ENCODE measurements around the gene HMGA1.
"Not testable (repeated sequence)": the region's sequence is repeated elsewhere in the genome, so short reads cannot be mapped to it uniquely, and the experiment has no call there.

HMGA1 gene

GRCh38 chr6:34263484-34263883, 26.8 kb downstream of the HMGA1 start:
- DNase-seq, result not testable (repeated sequence)

DNA sequence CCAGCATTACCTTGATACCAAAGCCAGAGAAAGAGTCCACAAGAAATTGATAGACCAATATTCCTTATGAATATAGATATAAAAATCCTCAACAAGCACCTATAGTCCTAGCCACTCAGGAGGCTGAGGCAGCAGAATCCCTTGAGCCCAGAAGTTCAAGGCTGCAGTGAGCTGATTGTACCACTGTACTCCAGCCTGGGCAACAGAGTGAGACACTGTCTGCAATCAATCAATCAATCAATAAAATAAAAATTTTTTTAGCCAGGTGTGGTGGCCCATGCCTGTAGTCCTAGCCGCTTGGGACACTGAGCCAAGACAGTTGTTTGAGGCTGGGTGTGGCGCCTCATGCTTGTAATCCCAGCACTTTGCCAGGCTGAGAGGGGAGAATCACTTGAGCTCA, 31.1 kb downstream of the HMGA1 start:
- DNase-seq, result no peak

DNA sequence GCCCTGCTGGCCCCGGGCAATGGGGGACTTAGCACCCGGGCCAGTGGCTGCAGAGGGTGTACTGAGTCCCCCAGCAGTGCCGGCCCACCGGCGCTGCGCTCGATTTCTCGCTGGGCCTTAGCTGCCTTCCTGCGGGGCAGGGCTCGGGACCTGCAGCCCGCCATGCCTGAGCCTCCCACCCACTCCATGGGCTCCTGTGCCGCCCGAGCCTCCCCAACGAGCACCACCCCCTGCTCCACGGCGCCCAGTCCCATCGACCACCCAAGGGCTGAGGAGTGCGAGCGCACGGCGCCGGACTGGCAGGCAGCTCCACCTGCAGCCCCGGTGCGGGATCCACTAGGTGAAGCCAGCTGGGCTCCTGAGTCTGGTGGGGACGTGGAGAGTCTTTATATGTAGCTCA, 32.5 kb downstream of the HMGA1 start:
- DNase-seq, result not testable (repeated sequence)

DNA sequence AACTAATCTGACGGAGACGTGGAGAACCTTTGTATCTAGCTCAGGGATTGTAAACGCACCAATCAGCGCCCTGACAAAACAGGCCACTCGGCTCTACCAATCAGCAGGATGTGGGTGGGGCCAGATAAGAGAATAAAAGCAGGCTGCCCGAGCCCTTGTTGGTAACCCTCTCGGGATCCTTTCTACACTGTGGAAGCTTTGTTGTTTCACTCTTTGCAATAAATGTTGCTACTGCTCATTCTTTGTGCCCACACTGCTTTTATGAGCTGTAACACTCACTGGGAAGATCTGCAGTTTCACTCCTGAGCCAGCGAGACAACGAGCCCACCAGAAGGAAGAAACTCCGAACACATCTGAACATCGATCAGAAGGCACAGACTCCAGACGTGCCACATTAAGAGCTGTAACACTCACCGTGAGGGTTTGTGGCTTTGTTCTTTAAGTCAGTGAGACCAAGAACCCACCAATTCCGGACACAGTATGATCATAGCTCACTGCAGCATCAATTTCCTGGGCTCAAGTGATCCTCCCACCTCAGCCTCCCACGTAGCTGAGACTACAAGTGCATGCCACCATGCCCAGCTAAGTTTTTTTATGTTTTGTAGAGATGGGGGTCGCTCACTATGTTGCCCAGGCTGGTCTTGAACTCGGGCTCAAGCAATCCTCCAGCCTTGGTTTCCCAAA, 33.1 kb downstream of the HMGA1 start:
- not testable (repeated sequence) for DNase-seq

DNA sequence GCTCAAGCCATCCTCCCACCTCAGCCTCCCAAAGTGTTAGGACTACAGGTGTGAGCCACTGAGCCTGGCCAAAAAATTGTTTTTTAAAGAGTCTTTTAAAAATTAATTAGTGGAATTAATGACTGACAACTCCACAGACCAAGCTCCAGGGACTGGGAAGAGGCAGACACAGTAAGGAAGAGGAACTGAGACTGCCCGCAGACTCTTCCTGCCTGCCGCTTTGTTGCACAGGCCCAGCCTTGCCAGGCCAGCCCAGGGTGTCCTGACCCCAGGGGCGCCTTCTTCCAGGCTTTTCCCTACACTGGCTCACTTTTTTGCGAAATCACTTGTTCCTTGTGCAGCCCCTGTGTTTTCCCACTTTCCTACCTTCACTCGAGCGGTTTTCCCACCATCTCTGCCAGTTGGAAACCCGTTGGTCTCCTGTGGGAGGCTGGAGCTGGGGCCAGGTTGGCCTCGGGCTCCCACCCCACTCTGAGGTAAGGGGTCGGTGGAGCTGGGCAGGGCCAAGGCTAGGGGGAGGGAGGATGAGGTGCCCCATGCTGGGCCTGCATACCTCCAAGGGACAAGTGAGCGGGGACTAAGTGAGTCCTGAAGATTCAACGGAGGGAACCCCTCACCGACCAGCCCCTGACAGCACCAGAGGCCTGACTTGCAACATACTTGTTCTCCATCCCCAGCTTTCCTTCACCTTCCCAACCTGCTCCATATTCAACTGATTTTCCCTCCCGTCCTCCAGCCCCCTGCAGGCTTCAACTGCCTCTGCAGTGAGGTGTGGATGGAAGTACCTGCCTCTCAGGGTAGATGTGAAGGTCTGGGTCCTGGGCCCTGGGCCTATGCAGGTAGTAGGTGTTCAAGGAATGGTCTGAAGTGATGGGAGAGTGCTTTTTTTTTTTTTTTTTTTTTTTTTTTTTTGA, 35.6 kb downstream of the HMGA1 start:
- no peak for DNase-seq

DNA sequence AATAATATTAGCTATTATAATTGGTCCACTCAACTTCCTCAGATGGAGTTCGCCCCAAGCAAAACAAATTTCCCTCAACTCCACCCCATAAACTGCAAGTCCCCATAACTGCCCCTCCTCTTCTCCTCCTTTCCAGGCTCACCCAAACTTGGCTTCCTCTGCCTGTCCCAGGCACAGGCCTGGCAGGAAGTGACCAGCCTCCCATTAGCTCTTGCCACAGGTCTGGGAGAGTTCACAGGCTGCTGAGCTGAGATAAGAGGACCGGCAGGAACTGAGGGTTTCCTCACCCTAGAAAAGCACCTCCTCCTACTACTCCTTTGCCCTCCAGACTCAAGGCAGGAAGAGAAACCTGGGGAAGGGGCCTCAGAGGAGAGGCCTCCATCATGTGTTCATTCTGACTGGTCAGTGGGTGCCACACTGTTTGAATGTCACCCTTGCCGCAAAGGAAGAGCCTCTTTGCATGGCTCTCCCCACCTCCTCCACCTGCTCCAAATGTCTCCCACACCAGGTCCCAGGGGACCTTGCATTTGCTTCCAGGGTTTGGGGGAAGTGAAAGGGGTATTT, 36.7 kb downstream of the HMGA1 start:
- no peak for DNase-seq

- DNase-seq, result no peak
Measured at GRCh38 chr6:34274129-34274528, 37.5 kb downstream of the HMGA1 start.

GRCh38 chr6:34275128-34275804, 38.6 kb downstream of the HMGA1 start:
- no peak for DNase-seq

- no peak for DNase-seq
Measured at GRCh38 chr6:34276191-34276590, 39.5 kb downstream of the HMGA1 start.

- DNase-seq, result no peak
Measured at GRCh38 chr6:34276881-34277762, 40.4 kb downstream of the HMGA1 start.

DNA sequence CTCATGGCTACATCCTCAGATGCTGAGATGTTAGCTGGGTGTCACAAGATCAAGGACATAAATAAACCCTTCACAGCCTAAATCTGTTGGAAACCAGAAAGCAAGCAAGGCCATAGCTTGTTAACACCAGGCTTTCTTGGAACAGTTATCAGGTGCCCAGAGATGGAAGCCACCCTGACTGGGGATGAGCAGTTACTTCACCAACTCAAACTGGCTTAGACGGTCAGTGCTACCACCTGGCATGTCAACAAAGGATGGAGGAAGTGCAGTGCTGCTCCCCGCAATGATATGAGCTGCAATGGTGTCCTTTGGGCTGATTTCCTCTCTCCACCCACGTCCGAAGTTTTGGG, 41.1 kb downstream of the HMGA1 start:
- DNase-seq, result no peak

- DNase-seq, result no peak
Measured at GRCh38 chr6:34278833-34279232, 42.2 kb downstream of the HMGA1 start.

DNA sequence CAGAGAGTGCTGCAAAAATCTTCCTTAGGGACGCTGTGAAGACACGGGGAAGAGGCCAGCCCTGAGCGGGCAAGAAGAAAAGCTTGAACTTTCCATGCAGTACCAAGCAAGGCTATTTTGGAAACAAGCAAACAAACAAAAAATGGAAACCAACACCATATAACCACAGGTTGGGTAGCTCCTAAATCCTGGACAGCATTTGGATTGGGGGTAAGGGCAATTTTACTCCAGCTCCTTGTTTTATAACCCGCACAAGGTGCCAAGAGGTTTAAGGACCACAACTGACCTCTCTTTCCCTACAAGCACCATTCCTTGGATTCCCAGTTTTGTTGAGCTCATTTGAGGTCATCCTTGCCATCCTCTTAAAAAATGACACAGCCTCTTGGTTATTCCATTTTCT, 43.5 kb downstream of the HMGA1 start:
- DNase-seq, result no peak

DNA sequence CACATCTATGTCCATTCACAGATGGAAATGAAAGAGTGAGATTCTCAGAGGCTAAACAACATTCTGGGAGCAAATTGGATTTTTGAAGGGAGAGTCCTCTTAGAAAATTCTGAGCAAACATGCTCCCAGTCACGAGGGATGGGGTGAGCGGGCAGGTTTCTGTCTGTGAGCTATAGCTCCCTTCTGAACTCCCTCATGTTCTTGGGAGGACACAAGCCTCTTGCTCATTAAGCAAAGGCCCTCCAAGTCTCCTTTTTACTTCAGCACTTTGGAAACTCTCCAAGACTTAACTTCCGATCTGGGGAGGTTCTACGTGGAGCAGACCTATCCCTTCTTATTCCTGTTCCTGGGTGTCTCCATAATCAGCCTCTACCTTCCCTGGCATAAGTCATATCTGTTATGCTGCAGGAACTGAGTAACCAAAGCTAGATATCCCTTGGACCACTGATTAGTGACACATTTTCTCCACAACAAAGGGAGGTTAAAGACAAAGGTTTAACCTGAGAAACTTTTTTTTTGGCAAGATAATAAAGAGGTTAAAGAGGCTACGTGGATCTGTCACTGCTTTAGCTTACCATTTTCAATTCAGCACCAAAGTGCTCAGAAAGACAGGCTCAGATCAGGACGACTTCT, 45.1 kb downstream of the HMGA1 start:
- DNase-seq, result no peak

GRCh38 chr6:34284563-34285447, 48.1 kb downstream of the HMGA1 start:
- no peak for DNase-seq

- no peak for DNase-seq
Measured at GRCh38 chr6:34285448-34286164, 48.9 kb downstream of the HMGA1 start.

- DNase-seq, result no peak
Measured at GRCh38 chr6:34288581-34288980, 51.9 kb downstream of the HMGA1 start.

DNA sequence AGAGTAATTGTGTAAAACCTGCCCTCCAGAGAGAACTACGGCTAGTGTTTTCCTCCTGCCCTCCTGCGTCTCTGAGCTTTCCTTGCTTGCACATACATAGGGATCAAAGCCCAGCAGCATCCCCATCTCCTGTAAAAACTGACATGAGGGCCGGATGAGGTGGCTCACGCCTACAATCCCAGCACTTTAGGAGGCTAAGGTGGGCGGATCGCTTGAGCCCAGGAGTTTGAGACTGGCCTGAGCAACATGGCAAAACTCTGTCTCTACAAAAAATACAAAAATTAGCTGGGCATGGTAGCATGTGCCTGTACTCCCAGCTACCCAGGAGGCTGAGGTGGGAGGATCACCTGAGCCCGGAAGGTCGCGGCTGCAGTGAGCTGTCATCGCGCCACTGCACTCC, 52.5 kb downstream of the HMGA1 start:
- no peak for DNase-seq

DNA sequence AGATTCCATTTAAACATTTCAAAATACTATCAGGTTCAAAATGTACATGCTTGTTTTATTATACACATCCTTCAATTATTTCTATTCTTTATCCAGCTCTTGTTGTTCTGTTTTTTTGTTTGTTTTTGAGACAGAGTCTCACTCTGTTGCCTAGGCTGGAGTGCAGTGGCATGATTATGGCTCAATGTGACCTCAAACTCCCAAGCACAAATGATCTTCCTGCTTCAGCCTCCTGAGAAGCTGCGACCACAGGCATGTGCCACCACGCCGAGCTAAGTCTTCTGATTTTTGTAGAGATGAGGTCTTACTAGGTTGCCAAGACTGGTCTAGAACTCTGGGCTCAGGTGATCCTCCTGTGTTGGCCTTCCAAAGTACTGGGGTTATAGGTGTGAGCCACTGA, 56.3 kb downstream of the HMGA1 start:
- DNase-seq, result no peak

DNA sequence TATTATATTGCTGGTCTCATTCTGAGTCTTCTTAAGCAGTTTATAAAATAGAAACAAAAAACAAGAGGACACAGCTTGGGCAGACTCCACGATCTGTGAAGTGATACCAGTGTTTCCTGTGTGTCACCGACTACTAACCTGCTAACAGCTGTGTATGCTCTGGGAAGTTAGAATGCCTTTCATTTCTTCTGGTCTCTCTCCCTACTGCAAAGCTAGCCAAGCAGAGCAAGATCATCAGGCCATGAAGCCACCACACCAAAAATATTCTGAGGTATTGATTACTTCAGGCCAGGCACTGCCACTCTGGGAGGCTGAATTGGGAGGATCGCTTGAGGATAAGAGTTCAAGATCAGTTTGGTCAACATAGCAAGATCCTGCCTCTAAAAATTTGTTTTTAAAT, 59.0 kb downstream of the HMGA1 start:
- no peak for DNase-seq
